Nucleus accumbens (tissue), 56 donors: ENCODE measurements around the gene SH2D6.
A peak's percentile ranks its signal among the peaks of the same experiment; 100 is the strongest.

Experiments
- DNase-seq, 56 donors: peaks; one replicate each; lab custom pipeline; 2025; lab: John Stamatoyannopoulos, UW

SH2D6 gene

DNA sequence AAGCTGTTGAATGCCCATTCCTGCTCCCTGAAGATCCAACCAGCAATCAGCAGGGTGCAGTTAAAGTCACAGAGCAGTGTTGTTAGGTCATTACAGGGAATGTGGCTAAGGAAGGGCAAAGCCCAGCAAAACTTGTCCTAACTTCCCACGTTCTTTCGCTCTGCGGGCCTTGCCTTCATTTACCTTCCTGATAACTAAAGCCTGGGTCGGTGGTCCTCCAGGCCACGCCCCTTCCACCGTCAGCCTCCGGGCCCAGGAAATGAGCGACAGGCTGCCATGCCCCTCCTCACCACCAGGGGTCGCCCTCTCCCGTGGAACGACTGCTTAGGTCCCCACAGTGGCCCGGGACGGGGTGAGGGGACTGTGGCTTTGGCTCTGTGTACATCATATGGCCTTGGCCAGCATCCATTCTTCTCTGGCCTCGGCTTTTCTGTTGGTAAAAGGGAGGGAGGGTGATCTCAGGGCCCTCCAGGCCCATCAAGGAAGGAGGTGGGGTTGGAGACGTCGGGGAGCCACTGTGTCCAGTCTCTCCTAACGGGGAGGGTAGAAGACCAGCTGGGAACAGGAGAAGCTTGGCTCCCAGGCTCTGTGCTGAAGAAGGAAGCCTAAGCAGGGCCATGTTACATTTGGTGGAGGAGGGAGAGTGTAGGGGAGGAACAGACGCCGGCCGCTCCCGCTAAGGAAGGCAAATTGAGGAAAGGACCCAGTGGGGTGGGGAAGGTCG lies 2.2 kb downstream of the SH2D6 start:
- DNase-seq, result peak in 54 of 56 donors; percentile 47 to 95 (median 85)

DNA sequence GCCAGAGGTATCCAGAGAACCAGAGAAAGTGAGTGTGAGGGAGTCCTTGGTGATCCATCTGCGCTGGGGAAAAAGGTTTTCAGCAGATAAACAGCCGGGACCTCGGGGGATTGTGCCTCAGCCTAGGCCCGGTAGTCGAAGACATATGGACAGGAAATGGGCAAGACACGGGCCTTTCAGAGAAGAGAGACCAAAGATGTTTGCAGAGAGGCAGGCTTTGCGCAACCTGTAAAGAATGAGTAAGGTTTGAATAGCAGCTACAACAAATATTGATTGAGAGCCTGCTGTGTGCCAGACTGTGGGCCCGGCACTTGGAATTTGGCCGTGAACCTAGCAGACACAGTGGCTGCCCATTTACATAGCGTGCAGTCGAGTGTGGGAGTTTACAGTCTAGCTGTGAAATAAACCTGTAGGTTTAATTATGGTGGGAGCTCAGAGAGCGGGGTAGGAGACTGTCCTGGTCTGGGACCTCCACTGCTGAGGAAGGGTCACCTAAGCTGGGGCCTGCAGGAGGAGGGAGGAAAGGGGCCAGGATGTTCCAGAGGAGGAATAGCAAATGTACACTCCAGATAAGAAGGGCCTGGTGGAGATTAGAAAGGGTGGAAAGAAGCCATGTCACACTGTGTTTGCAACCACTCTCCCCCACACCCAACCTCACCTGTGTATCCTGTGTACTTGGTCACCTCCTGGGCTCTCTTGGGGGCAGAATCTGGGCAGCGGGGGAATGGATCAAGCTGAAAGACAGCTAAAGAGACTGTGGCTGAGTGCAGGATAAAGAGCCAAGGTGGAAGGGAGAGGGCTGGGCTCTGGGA lies 3.0 kb downstream of the SH2D6 start:
- DNase-seq, result peak in 13 of 56 donors; percentile 22 to 90 (median 57)

DNA sequence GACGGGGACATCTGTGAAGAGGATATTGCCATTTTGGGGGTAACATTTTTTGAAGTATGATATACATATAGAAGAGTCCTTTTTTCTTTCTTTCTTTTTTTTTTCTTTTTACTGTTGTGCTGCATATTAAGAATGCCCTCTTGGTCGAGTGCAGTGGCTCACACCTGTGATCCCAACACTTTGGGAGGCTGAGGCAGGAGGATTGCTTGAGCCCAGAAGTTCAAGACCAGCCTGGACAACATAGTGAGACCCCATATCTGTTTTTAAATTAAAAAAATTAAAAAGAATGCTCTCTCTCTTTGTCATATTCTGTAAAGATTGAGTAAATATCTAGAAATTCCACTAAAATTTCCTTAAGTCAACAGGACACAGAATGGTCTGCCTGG lies 3.6 kb downstream of the SH2D6 start:
- DNase-seq, result no peak

GRCh38 chr2:85423525-85423924 lies 5.0 kb downstream of the SH2D6 start:
- peak in 3 of 56 donors; percentile 18 to 47 (median 31) for DNase-seq

GRCh38 chr2:85425588-85425987 lies 7.1 kb downstream of the SH2D6 start:
- no peak for DNase-seq

DNA sequence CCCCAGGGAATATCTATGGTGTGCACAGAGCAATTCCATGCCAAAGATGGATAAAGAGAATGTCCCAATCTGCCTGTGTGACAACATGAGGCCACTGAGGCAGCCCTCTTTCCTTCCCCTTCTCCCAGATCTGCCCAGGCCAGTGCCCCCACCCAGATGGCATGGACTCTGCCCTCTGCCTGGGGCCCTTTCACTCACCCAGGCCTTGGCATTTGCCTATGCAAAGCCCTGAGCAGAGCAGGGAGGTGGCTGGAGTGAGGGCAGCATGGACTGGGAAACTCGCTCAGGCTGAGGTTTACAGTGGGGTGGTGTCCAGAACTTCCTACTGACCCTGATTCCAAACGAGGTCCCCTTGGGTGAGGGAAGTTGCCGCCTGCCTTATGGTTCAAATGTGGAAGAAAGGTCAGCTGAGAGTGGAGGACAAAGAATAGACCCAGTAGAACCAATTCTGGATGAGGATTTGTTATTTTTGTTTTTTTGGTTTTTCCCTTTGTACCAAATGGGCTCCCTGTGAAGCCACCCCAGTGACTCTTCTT lies 8.9 kb downstream of the SH2D6 start:
- no peak for DNase-seq

GRCh38 chr2:85428343-85428881 lies 9.9 kb downstream of the SH2D6 start:
- DNase-seq, result no peak

DNA sequence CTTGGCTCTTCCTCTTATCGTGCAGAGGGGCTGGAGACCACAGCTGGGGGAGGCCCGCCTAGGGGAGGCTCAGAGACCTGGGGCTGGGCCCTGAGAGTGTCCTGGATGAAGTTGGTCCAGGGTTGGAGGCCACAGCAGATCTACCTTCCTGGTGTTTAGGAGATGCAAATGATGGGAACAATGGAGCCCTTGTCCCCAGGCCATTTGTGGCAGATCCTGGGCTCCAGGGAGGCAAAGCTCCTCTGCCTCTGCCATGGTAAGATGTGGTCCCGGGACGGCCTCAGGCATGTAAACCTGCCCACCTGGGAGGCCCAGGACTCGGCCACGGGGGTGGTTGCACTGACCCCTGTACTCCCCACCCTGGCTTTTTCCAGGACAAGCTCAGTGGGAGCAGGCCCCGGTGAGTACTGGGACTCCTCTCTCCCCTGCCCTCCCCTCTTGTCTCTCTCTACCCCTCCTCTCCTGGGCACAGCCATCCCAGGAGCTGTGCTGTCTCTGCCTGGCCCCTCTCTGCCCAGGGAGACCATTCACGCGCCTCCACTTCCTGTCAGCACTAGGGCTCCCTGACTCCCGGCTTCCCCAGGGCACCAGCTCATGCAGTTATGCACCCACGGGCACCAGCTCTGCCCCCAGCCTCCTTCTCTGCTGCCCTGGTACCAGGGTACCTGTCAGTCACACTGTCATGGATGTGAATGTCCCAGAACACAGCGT lies 10.9 kb downstream of the SH2D6 start:
- DNase-seq, result peak in 11 of 56 donors; percentile 14 to 56 (median 34)

GRCh38 chr2:85429924-85430289 lies 11.4 kb downstream of the SH2D6 start:
- DNase-seq, result peak in 2 of 56 donors; percentile 26 to 41

DNA sequence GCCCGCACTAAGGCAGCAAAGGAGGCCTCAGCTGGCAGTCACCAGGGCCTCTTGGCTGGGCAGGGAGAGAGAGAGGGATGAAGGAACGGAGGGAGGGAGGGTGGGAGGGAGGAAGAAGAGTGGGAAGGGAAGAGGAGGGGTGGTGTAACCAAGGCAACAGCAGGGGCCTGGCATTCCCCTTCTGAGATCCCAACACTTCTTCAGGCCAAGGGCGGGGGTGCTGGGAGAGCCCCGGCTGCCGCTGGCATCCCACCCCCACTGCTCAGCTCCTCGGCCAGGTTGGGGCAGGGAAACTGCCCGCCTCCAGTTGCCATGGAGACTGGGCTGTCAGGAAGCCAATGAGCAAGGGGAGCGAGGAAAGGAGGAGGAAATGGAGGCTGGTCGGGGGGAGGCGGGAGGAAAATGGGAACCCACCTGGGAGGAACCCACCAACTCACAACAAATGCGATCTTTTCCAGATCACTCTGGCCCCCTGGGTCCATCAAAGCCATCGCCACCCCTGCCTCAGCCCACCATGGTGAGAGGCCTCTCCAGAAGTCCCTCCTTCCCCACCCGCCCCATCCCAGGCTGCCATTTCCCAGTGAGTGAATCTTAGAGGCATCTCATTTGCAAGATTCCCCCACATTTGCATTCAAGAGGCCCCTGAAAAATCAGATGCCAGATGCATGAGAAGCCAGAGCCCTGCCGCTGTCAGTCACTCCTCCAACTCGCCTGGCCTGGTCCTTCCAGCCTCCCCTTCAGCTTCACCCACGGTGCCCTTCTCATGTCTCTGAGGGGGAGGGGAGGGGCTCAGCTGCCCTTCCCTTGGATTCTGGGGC lies 12.4 kb downstream of the SH2D6 start:
- peak in 55 of 56 donors; percentile 53 to 93 (median 82) for DNase-seq

- peak in 24 of 56 donors; percentile 11 to 51 (median 32) for DNase-seq
Measured at GRCh38 chr2:85431570-85432205, 13.2 kb downstream of the SH2D6 start.

GRCh38 chr2:85433511-85434089 lies 15.1 kb downstream of the SH2D6 start:
- DNase-seq, result peak in 55 of 56 donors; percentile 44 to 97 (median 86)

- DNase-seq, result no peak
Measured at GRCh38 chr2:85434696-85435095, 16.2 kb downstream of the SH2D6 start.

- peak in 11 of 56 donors; percentile 12 to 54 (median 25) for DNase-seq
Measured at GRCh38 chr2:85435220-85435958, 16.9 kb downstream of the SH2D6 start.

GRCh38 chr2:85435981-85436835 lies 17.7 kb downstream of the SH2D6 start:
- no peak for DNase-seq

DNA sequence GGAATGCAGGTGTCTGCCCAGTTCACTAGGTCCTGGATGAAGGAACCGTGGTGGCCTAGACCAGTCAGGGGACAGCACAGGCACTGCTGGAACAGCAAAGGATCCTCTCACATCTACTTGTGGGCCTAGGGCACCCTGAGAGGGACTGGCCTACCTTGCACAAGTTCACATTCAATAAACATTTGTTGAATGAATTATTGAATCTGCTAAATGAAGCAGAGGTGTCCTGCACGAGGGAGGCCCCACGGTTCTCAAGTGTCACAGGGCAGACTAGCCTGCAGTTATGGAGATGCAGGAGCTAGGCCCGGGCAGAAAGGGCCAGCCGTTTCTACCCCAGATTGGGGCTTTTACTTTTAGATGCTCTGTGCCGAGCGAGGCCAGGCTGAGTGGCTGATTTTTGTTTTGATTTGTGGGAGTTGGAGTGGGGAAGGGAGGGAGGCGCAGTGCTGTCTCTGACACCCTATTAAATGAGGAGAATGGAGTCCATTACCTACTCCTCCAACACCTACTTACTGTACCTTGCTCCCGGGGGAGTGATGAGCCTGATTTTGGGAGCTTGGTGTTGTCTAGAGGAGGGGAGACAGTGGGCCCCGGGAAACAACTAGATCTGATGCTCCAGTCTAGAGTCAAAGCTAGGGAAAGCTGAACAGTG lies 18.4 kb downstream of the SH2D6 start:
- DNase-seq, result peak in 13 of 56 donors; percentile 26 to 91 (median 64)
